Endothelial cell (in vitro differentiated cells): Measurements from ENCODE around the gene NTN5. TPM values are rescaled to one million over a fixed set of nuclear protein-coding genes. Genes with fewer than 3 reads are reported as not detected.

Experiments
- DNase-seq: peaks from one replicate; pipeline ENCODE4 v3.0.0; 2021; ENCODE audit warnings: low spot score
- H3K27ac Mint-ChIP-seq: one replicate; pipeline ENCODE4 v1.8.0; 2021; ENCODE audit warnings: mixed read lengths, inconsistent platforms; ENCODE audit not compliant: unreplicated experiment
- H3K27me3 Mint-ChIP-seq: one replicate; pipeline ENCODE4 v1.8.0; 2021; ENCODE audit warnings: mild to moderate bottlenecking, moderate library complexity, mixed read lengths, inconsistent platforms; ENCODE audit not compliant: unreplicated experiment
- H3K36me3 Mint-ChIP-seq: one replicate; pipeline ENCODE4 v1.8.0; 2021; ENCODE audit warnings: mild to moderate bottlenecking, low read depth, mixed read lengths, inconsistent platforms; ENCODE audit not compliant: unreplicated experiment
- H3K4me1 Mint-ChIP-seq: one replicate; pipeline ENCODE4 v1.8.0; 2021; ENCODE audit warnings: mild to moderate bottlenecking, mixed read lengths, inconsistent platforms; ENCODE audit not compliant: unreplicated experiment
- H3K4me3 Mint-ChIP-seq: one replicate; pipeline ENCODE4 v1.8.0; 2021; ENCODE audit warnings: mild to moderate bottlenecking, mixed read lengths, inconsistent platforms; ENCODE audit not compliant: unreplicated experiment
- H3K9me3 Mint-ChIP-seq: one replicate; pipeline ENCODE4 v1.8.0; 2021; ENCODE audit warnings: mixed read lengths, inconsistent platforms; ENCODE audit not compliant: unreplicated experiment
- total RNA-seq: library from RNA; stranded (reverse); fragmentation: NEBNext Ultra II Directional; extraction: Animal tissue kit (Norgen Biotek cat#: 25700); gene quantifications from one replicate; pipeline ENCODE4 v1.2.1, GENCODE V29; 2021; ENCODE audit not compliant: unreplicated experiment
- TF ChIP-seq, protein P1 (sequence below): fragments of 200-600 bp; sonication (generic); IDR thresholded peaks from one replicate; pipeline ENCODE4 v1.5.0; 2021; ENCODE audit warnings: antibody characterized with exemption; ENCODE audit not compliant: unreplicated experiment

The NTN5 gene
- total RNA-seq, 1 donor from 2014 or later, result 0.21 TPM

DNA sequence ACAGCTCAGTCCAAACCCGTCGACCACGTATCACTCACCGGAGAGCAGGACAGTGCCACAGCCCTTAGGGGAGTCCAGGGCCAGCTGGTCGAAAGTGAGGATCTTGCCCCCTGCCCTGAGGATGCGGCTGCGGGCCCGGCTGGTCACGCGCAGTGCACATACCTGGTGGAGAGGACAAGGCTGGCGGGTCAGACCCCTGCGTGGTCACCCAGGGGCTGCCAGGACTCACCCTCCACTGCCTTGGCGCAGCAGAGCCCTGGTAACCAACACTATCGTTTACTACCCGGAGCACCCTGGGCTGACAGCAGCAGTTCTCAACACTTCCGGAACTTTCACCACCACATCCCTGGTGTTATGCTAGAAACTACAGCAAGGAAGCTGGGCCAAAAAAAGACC lies 56.8 kb downstream of the NTN5 start:
- TF ChIP-seq, protein P1, sequence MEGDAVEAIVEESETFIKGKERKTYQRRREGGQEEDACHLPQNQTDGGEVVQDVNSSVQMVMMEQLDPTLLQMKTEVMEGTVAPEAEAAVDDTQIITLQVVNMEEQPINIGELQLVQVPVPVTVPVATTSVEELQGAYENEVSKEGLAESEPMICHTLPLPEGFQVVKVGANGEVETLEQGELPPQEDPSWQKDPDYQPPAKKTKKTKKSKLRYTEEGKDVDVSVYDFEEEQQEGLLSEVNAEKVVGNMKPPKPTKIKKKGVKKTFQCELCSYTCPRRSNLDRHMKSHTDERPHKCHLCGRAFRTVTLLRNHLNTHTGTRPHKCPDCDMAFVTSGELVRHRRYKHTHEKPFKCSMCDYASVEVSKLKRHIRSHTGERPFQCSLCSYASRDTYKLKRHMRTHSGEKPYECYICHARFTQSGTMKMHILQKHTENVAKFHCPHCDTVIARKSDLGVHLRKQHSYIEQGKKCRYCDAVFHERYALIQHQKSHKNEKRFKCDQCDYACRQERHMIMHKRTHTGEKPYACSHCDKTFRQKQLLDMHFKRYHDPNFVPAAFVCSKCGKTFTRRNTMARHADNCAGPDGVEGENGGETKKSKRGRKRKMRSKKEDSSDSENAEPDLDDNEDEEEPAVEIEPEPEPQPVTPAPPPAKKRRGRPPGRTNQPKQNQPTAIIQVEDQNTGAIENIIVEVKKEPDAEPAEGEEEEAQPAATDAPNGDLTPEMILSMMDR, result no peak
- Mint-ChIP-seq H3K4me3 (peak overlapping the region; percentile 76), H3K27me3 (peaks cover 15% of the 10 kb centered on the region), H3K36me3 (peaks cover 30% of the 10 kb centered on the region), H3K9me3 (no peaks in the 10 kb centered on the region), H3K27ac (no peak overlapping the region), H3K4me1 (peaks cover 28% of the 10 kb centered on the region)
- no peak for DNase-seq

DNA sequence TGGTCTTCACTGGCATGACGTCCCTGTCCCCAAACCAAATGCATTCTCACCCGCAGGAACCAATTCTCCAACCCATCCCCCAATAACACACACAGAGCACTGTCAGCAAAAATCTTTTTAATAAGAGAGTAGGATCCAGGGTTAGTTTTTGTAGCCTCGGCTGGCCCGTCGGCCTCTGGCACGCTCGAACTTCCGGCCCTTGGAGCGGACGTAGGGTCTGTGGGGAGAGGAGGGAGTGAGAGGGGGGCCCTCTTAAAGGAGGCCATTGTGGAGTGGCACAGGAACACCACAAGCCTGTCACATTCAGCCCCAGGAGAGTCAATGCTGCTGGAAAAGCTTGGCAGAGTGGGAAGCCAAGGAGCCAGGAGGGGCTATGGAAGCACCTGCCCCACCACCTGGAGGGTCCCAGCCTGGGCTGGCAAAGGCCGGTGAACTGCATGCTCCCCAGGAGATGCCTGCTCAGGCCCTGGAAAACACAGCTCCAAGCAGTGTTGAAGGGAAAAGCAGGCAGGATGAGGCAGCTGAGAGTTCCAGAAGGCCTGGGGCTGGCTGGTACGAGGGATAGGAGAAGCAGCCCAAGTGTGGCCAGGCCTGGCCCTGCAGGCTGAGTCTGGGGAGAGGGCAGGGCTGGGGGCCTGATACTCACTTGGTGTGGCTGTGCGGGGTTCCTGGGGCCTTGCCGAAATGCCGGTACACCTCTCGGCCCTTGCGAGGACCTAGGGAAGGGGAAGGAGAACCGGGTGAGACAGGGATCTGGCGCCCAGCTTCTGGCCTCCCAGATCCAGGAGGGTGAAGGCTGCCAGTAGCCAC lies 57.4 kb downstream of the NTN5 start:
- TF ChIP-seq, protein P1, result no peak
- peak overlapping the region; percentile 48 for H3K27ac Mint-ChIP-seq
- H3K9me3 Mint-ChIP-seq, result no peaks in the 10 kb centered on the region
- H3K36me3 Mint-ChIP-seq, result peaks cover 30% of the 10 kb centered on the region
- DNase-seq, result no peak
- H3K27me3 Mint-ChIP-seq, result peaks cover 15% of the 10 kb centered on the region
- peaks cover 28% of the 10 kb centered on the region for H3K4me1 Mint-ChIP-seq
- H3K4me3 Mint-ChIP-seq, result peak overlapping the region; percentile 47

DNA sequence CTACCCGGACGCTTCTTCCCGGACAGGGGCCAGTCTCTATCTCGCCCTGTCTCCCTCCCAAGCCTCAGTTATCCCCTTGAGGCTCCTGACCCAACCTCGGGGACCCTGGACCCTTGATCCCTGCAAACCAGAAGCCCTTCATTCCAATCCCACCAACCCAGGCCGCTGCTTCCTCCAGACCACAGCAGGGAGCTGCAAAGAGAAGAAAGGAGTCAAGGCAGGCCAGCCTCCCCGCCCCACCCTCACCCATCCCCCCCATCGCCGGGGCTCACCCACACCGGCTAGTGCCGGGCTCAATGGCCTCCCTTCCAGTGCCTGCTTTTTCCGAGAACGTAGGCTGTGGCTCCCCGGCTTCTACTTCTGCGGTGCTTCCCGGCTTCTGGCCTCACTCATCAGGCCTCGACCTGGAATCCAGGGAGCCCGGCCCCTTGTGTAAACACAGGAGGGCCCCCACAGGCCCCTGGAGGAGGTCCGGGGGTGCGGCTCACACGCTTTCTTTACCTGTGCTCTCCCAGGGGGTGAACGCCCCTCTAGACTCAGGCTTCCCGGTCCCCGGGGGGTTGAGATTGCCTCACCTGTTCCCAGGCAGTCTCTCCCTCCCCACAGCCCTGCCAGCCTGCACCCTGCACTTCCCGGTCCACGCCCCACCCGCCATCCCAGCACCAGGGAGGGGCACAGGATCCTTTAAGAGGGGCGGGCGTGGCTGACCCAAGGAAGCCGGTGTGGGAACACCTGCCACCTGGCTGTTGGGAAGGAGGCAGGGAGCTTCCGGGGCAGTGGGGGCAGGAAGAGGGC lies 58.2 kb downstream of the NTN5 start, which contains the start of gene FAM83E:
Gene FAM83E (minus strand): TSS at position 641 of the 795 bp plus-strand sequence. CDS start 1,704 bp downstream, outside the sequence.
- DNase-seq, result no peak
- H3K27me3 Mint-ChIP-seq, result peaks cover 15% of the 10 kb centered on the region
- H3K36me3 Mint-ChIP-seq, result peaks cover 30% of the 10 kb centered on the region
- peaks cover 28% of the 10 kb centered on the region for H3K4me1 Mint-ChIP-seq
- H3K4me3 Mint-ChIP-seq, result peak within 1 kb of the TSS; percentile 47
- TF ChIP-seq, protein P1, result no peak
- peak within 1 kb of the TSS; percentile 82 for H3K27ac Mint-ChIP-seq
- H3K9me3 Mint-ChIP-seq, result no peaks in the 10 kb centered on the region

DNA sequence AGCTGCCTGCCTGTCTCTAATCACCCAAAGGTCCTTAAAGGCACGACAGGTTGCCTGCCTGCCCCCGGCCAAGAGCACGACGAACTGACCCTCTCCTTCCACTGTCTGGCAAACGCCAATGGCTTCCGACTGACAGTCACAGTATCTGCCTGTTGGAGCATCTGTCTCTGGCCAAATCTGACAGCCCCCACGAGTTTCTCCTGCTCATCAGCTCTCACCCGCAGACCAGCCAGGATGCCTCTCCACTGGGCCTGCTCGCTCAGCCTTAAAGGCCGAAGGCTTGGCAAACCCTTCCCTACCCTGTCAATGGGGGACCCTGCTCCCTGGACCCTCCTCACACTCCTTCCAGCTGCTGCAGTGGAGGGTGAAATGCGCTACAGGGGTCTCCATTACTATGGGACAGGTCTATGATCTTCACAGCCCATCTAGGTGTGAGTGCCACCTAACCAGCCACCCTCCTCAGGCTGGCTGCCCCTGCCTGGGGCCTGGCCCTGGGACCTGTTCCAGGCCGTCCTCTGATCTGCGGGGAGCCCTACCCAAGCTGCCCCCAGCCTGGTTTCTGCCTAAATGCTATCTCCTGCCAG lies 58.9 kb downstream of the NTN5 start:
- Mint-ChIP-seq H3K36me3 (peaks cover 30% of the 10 kb centered on the region), H3K27me3 (peaks cover 14% of the 10 kb centered on the region), H3K4me3 (no peak overlapping the region), H3K27ac (peak overlapping the region; percentile 82), H3K9me3 (no peaks in the 10 kb centered on the region), H3K4me1 (peaks cover 28% of the 10 kb centered on the region)
- DNase-seq, result no peak
- TF ChIP-seq, protein P1, result no peak
